Measurements from ENCODE around the gene FAM181A.

The FAM181A gene

DNA sequence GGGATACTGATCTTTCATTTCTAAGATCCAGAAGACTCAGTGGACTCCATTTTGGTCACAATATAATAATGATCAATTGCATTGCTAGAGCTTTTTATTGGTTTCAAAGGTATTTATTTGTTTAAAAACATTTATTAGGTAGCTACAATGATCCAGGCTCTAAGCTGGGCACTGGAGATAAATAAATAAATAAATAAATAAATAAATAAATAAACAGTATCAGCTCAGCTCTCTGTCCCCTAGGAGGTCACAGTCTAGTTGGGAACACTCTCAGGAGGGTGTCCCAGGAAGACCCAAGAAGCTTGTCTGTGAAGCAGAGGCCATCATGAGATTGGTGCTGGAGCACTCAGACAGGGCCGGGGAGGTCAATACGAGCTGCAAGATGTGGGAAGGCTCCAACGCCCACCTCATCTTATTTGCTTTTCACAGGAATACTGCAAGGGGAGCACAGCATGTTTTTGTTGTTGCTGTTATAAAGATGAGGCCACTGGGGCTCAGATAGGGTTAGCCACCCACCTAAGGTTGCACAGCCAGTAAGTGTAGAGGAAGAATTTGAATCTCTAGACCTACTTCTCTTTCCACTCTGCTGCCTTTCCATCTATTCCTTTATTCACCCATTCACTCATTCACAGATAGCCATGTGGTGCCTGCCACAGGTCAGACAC, 33.8 kb downstream of the FAM181A start:
- peaks cover 4 to 10% of the 10 kb centered on the region in 2 donors for H3K9me3 Mint-ChIP-seq
- peaks cover 37% of the 10 kb centered on the region for H3K36me3 Mint-ChIP-seq (ENCODE audit: insufficient read depth)
- peaks cover 87% of the 10 kb centered on the region in 2 donors for H3K4me1 Mint-ChIP-seq (ENCODE audit: low read depth in 2 of 2)
- peak overlapping the region; percentile 97 to 100 for H3K27ac Mint-ChIP-seq
- ATAC-seq (replicated peaks) (no peak), DNase-seq (no peak)
- H3K4me3 Mint-ChIP-seq: peak overlapping the region; percentile 60 to 95
- H3K27me3 Mint-ChIP-seq: no peaks in the 10 kb centered on the region

DNA sequence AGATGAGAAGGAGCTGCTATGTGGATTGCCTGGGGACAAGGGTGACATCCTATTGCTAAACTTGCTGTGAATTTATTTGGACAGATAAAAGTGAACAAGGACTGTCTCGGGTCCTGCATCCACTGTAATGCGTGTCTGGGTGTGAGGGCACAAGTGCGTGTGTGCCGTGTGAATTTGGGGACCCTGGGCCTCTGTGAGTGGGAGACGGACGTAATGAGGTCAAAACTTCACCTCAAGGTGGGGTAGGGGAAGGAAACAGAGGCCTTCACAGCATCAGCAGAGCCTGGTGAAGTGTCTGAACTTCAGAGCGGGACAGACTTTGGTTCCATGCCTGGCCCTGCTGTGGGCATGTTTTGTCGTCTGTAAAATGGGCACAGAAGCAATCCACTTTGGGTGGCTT, 34.5 kb downstream of the FAM181A start:
- H3K4me3 Mint-ChIP-seq: peak overlapping the region; percentile 55 to 60
- H3K36me3 Mint-ChIP-seq (ENCODE audit: insufficient read depth): peaks cover 34% of the 10 kb centered on the region
- ATAC-seq (replicated peaks): no peak
- H3K4me1 Mint-ChIP-seq (ENCODE audit: low read depth in 2 of 2): peaks cover 81 to 82% of the 10 kb centered on the region in 2 donors
- H3K27me3 Mint-ChIP-seq: no peaks in the 10 kb centered on the region
- peaks cover 4 to 10% of the 10 kb centered on the region in 2 donors for H3K9me3 Mint-ChIP-seq
- no peak for DNase-seq
- H3K27ac Mint-ChIP-seq: peak overlapping the region; percentile 97 to 100

DNA sequence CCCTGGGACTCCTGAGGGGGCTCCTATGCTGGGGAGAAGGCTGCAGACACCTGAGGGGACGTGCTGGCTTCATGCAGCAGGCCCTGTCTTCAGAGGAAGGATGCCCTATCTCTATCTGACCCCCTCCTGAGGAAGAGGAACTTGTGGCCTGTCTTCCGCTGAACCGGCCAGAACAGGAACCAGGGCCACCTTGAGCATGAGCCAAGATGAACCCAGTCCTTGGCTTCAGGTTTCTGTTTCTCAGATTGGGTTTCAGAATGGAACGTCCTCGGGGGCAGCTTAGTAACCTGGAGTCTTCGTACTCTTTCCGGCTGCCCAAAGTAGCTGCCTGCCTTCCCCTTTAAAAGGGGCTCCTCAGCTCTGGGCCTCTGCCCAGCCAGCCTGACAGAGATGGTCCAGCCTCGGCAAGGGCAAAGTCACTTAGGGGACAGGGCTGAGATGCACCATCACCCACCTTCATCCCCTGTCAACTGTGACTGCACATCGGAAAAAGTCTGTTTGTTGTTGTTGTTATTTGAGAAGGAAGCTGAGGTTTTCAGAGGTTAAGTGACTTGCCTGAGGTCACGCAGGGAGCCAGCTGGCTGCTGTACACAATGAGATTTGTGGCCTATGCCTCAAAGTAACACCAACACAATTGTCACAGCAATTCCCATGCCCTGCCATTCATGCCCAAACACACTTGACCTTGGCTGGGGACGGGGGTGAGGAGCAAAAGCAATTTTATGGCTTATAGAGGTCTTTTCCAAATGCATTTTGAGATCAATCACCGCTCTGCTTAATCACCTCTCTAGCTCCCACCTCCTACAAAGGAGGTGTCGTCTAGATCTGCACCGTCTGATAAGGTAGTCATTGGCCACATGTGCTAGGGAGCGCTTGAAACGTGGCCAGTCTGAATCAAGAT, 35.8 kb downstream of the FAM181A start:
- Mint-ChIP-seq H3K27me3 (no peaks in the 10 kb centered on the region), H3K36me3 (ENCODE audit: insufficient read depth) (peaks cover 32% of the 10 kb centered on the region), H3K4me1 (ENCODE audit: low read depth in 2 of 2) (peaks cover 71% of the 10 kb centered on the region in 2 donors), H3K4me3 (peak overlapping the region; percentile 55 to 83), H3K9me3 (peaks cover 4 to 10% of the 10 kb centered on the region in 2 donors), H3K27ac (peak overlapping the region; percentile 97 to 100)
- DNase-seq: peak; percentile 55 to 62 (median 58)
- ATAC-seq (replicated peaks): peak; percentile 56

DNA sequence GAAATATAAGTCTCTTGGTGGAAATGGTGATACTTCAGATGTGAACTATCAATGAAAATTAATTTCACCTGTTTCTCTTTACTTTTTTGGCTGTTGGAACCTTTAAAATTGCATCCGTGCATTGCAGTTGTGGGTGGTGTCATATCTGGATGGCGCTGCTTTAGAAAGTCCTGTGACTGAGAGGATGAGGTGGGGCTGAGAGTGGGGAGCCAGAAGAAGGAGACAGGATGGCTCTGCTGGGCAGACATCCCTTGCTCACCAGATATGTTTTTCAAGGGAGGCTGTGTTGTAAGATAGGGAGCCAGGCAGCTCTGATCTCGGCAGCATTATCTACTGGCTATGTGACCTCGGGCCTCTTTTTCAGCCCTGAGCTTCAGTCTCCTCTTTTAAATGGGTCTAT, 36.5 kb downstream of the FAM181A start:
- H3K4me1 Mint-ChIP-seq (ENCODE audit: low read depth in 2 of 2): peaks cover 65 to 67% of the 10 kb centered on the region in 2 donors
- no peak for DNase-seq

DNA sequence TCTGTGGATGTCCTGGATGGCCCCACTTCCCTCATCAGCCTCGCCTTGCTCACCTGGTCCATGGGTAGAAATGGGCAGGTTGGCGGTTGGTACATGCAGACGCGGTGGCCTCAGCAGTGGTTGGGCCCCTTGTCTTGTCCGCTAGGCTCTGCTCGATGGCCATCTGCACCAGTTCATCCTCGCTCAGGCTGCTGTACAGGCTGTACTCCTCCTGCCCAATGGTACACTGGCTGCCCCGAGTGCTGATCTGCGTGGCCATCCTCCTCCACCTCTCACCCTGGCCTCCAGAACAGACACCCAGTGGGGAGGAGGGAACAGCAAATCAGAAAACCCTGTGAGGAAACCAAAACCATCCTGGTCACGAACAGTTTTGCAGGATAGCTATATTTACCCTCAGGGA, 37.1 kb downstream of the FAM181A start:
- peak overlapping the region; percentile 97 to 100 for H3K27ac Mint-ChIP-seq
- H3K9me3 Mint-ChIP-seq: peaks cover 4 to 10% of the 10 kb centered on the region in 2 donors
- H3K4me1 Mint-ChIP-seq (ENCODE audit: low read depth in 2 of 2): peaks cover 62 to 65% of the 10 kb centered on the region in 2 donors
- no peak for ATAC-seq (replicated peaks)
- DNase-seq: no peak
- H3K36me3 Mint-ChIP-seq (ENCODE audit: insufficient read depth): peaks cover 20% of the 10 kb centered on the region
- peak overlapping the region; percentile 9 to 28 for H3K4me3 Mint-ChIP-seq
- no peaks in the 10 kb centered on the region for H3K27me3 Mint-ChIP-seq

More for the DNA sequence above, 36.5 kb downstream of the FAM181A start:
- no peak for ATAC-seq (replicated peaks)
- Mint-ChIP-seq H3K9me3 (peaks cover 4 to 10% of the 10 kb centered on the region in 2 donors), H3K4me3 (peak overlapping the region; percentile 55 to 83), H3K27ac (peak overlapping the region; percentile 97 to 100), H3K36me3 (ENCODE audit: insufficient read depth) (peaks cover 26% of the 10 kb centered on the region), H3K27me3 (no peaks in the 10 kb centered on the region)

DNA sequence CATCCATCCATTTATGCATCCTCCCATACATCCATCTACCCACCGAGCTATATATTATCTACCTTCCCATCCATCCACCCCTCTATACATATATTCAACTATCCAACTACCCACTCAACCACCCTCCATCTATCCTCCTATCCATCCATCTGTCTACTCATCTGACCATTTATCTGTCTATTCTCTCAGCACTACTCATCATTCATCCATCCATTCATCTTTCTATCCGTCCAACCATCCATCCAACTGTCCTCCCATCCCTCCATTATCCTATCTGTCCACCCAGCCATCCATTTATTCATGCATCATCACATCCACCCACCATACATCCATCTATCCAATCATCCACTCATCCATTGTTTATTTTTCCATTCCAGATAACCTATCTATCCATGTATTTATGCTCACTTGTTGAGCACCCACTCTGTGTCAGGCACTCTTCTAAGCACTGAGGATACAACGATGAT, 37.7 kb downstream of the FAM181A start:
- peak overlapping the region; percentile 97 to 100 for H3K27ac Mint-ChIP-seq
- peaks cover 56 to 59% of the 10 kb centered on the region in 2 donors for H3K4me1 Mint-ChIP-seq (ENCODE audit: low read depth in 2 of 2)
- no peaks in the 10 kb centered on the region for H3K27me3 Mint-ChIP-seq
- H3K36me3 Mint-ChIP-seq (ENCODE audit: insufficient read depth): peaks cover 17% of the 10 kb centered on the region
- no peak for DNase-seq
- H3K4me3 Mint-ChIP-seq: peak overlapping the region in 1 of 2 donors; percentile 28
- no peak for ATAC-seq (replicated peaks)
- peaks cover 4 to 10% of the 10 kb centered on the region in 2 donors for H3K9me3 Mint-ChIP-seq

DNA sequence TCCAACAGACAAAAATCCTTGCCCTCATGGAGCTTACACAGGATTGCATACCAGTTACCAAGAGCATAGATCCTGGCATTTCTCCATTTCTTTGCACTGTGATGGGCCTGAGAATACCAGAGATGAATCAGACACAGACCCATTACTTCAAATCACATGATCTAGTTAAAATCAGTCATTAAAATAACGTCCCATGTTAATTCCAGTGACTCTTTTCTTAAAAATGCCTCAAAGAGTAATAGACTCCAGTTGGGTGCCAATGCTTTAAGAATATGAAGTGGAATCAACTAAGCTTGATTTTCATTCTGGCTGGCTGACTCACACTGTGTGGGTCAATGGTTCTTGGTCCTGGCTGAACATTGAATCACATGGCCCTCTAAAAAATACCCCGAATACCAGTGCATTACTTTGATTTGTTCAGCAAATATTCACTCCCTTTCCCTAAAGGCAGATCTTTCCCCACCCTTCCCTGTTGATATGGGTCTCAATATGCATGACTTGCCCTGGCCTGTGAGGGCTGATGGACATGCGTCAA, 38.2 kb downstream of the FAM181A start:
- no peaks in the 10 kb centered on the region for H3K27me3 Mint-ChIP-seq
- peaks cover 4 to 10% of the 10 kb centered on the region in 2 donors for H3K9me3 Mint-ChIP-seq
- no peak for DNase-seq
- peaks cover 17% of the 10 kb centered on the region for H3K36me3 Mint-ChIP-seq (ENCODE audit: insufficient read depth)
- ATAC-seq (replicated peaks): no peak
- peak overlapping the region; percentile 13 to 28 for H3K4me3 Mint-ChIP-seq
- peaks cover 52 to 56% of the 10 kb centered on the region in 2 donors for H3K4me1 Mint-ChIP-seq (ENCODE audit: low read depth in 2 of 2)
- H3K27ac Mint-ChIP-seq: peak overlapping the region; percentile 97 to 100

DNA sequence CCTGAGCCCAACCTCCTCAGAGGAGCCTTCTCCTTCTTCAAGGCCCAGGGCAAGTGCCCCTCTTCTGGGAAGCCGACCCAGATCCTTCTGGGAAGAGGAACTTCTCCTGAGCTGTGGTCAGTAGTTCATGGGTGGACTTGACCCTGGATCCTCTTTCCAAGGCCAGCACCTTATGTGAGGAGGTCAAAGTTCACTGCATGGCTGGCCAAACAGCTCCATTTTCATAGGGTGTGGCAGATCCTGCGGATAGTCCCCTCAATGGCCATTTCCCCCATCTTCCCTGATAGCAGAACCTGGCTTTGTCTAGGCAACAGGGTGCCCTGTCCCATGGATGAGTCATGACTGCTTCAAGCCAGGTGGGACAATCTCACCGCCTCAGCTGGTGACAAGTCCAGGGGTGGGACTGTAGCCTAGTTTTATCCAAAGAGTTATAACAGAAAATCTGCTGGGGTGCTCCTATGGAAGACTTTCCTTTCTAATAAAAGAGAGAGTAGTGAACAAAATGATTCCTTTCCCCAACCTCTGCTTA, 38.9 kb downstream of the FAM181A start:
- H3K4me3 Mint-ChIP-seq: peak overlapping the region in 1 of 2 donors; percentile 13
- H3K27ac Mint-ChIP-seq: peak overlapping the region in 1 of 2 donors; percentile 100
- no peaks in the 10 kb centered on the region for H3K27me3 Mint-ChIP-seq
- H3K4me1 Mint-ChIP-seq (ENCODE audit: low read depth in 2 of 2): peaks cover 54 to 58% of the 10 kb centered on the region in 2 donors
- H3K9me3 Mint-ChIP-seq: peaks cover 4 to 10% of the 10 kb centered on the region in 2 donors
- ATAC-seq (replicated peaks) (no peak), DNase-seq (no peak)
- H3K36me3 Mint-ChIP-seq (ENCODE audit: insufficient read depth): peaks cover 17% of the 10 kb centered on the region

DNA sequence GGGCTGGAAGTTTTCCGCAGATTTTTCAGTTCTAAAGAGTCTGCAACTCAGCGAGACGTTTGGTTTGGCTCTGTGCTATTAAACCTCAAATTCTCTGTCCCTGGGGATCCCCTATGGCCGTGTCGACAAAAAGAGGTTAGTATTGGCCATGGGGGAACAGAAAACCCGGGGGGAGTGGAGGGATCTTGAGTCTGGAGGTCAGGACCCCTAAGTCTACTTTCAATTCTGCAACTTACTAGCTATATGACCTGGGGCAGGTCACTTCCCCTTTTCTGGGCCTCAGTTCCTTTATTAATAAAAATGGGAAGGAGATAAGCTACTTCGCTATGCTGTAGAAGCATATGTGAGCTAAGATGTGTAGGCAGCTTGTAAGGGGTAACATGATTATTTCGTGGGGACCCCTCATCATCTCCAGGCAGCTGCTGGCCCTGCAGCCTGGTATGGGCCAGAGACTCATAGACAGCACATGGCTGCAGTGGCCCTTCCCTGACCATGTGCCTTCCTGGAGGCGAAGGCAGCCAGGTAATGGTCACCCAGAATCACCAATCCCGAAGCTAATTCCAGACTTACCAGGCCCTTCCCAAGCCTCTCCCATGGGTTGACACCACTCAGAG, 40.6 kb downstream of the FAM181A start:
- H3K4me3 Mint-ChIP-seq: no peak overlapping the region
- H3K9me3 Mint-ChIP-seq: peaks cover 4 to 10% of the 10 kb centered on the region in 2 donors
- ATAC-seq (replicated peaks): no peak
- DNase-seq: no peak
- peak overlapping the region; percentile 35 to 44 for H3K27ac Mint-ChIP-seq
- H3K4me1 Mint-ChIP-seq (ENCODE audit: low read depth in 2 of 2): peaks cover 48 to 56% of the 10 kb centered on the region in 2 donors
- H3K36me3 Mint-ChIP-seq (ENCODE audit: insufficient read depth): peaks cover 9% of the 10 kb centered on the region
- no peaks in the 10 kb centered on the region for H3K27me3 Mint-ChIP-seq

DNA sequence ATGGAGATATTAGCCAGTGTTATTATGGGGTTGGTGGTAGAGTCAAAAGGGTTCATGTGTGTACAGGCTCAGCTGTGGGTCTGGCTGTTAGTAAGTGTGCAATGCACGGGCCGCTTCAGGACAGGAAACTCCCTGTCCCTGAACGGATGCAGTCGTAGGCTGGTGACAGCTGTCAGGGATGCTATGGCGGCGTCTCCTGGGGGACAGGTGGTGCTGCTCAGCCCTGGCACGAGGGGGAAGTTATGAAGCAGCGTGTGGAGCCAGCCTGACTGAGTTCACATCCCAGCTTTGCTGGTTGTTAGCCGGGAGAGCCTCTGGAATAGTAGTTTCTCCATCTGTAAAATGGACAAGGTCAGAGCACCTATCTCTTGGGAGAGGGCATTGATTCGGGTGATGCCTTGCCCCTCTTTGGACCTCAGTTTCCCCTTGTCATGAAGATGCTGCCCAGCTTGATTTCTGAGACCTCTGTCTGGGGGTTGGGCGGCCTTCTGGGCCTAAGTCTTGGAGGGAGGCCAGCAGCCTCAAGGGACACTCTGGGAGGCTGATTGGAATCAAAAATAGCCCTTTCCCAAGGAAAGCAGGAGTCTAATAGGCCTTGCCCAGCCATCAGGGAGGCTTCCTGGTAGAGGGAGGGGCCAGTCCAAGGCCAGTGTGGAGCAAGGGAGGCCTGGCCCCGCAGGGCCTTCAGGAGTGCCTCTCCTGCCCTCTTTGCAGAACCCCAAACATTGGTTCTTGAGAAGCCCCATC, 42.1 kb downstream of the FAM181A start:
- Mint-ChIP-seq H3K4me3 (no peak overlapping the region), H3K4me1 (ENCODE audit: low read depth in 2 of 2) (peaks cover 37 to 41% of the 10 kb centered on the region in 2 donors), H3K27ac (peak overlapping the region; percentile 30 to 44), H3K27me3 (no peaks in the 10 kb centered on the region), H3K9me3 (peaks cover 4 to 10% of the 10 kb centered on the region in 2 donors), H3K36me3 (ENCODE audit: insufficient read depth) (no peaks in the 10 kb centered on the region)
- no peak for DNase-seq
- no peak for ATAC-seq (replicated peaks)

DNA sequence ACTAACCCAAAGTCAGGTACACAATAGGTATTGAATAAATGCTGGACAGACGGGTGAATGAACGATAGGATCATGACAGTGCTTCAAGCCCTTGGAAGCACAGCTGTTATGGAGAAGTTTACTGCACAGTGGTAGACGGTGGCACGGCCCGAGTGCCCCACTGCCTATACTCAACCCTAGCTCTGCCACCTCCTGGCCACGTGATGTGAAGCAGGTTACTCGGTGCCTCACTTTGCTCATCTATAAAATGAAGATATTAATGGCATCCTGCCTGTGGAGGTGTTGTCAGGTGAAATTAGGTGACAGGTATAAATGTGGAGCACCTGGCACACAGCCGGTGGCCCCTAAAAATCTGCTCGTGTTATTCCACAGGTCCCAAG, 43.4 kb downstream of the FAM181A start:
- Mint-ChIP-seq H3K27ac (peak overlapping the region; percentile 90 to 94), H3K9me3 (no peaks in the 10 kb centered on the region), H3K36me3 (ENCODE audit: insufficient read depth) (no peaks in the 10 kb centered on the region), H3K4me1 (ENCODE audit: low read depth in 2 of 2) (peaks cover 27 to 30% of the 10 kb centered on the region in 2 donors), H3K27me3 (no peaks in the 10 kb centered on the region), H3K4me3 (peak overlapping the region; percentile 87 to 89)
- peak; percentile 69 to 73 (median 70) for DNase-seq
- peak; percentile 94 for ATAC-seq (replicated peaks)

DNA sequence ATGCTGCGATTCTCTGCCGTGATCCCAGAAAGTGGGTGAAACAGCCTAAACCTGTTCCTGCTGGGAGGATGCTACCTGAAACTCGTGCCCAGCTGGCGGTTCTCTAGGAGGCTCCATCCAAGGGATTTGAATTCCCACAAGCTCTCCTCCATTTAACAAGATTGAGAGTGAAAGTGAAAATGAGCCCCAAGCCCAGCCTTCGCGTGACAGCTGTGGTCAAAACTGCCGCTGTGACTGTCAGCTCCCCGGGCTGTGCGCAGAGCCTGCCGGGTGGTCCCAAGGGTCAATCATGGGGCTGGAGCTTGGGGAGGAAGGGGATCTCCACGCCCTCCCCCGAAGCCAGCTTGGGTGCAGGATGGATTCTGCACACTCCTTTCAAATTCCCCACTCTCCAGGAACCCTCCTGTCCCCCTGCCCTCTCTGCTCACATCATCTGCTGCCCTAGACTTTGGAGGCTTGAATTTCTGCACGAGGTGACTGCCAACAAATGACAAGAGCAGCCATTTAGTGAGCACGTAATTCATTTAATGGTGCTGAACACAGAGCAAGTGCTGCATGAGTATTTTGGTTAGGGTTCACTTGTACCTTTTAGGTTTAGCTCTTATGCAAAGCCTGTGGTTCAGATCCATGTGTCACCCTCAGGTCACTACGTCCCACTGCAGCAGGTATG, 44.0 kb downstream of the FAM181A start:
- Mint-ChIP-seq H3K4me1 (ENCODE audit: low read depth in 2 of 2) (peaks cover 28 to 32% of the 10 kb centered on the region in 2 donors), H3K9me3 (no peaks in the 10 kb centered on the region), H3K36me3 (ENCODE audit: insufficient read depth) (no peaks in the 10 kb centered on the region), H3K27me3 (no peaks in the 10 kb centered on the region), H3K27ac (peak overlapping the region; percentile 90 to 94), H3K4me3 (peak overlapping the region; percentile 87 to 89)
- DNase-seq (peak; percentile 32 to 47 (median 33)), ATAC-seq (replicated peaks) (peak; percentile 70)

Data from effector memory CD8-positive, alpha-beta T cell (primary cell).